SK-N-SH (cell line): ENCODE measurements around the gene KISS1R. TPM values are rescaled to one million over a fixed set of nuclear protein-coding genes. Genes with fewer than 3 reads are reported as not detected.

ENCODE experiments used
- CTCF ChIA-PET: fragments of 300-600, 350-600 bp; formaldehyde crosslinking; extraction: SDS; loops from one replicate; lab custom pipeline; 2021; lab: Yijun Ruan, JAX
- POLR2A ChIA-PET: fragments of 350-600 bp; sonication (Branson Sonifier 250); formaldehyde crosslinking; extraction: SDS; loops from one replicate; lab custom pipeline; 2020; ENCODE audit warnings: antibody characterized with exemption, inconsistent platforms; lab: Yijun Ruan, JAX
- DNase-seq: peaks from one replicate; pipeline ENCODE4 v3.0.0; 2012
- H2AFZ ChIP-seq: fragments of 200-600 bp; sonication (generic); 2 replicates; pipeline ENCODE4 v1.8.1; 2016; ENCODE audit warnings: antibody characterized with exemption, mild to moderate bottlenecking, low read depth
- H3F3A ChIP-seq: fragments of 200-600 bp; sonication (generic); replicated peaks from 2 replicates; pipeline ENCODE3; 2016; ENCODE audit warnings: antibody characterized with exemption, mild to moderate bottlenecking; ENCODE audit not compliant: insufficient read depth
- H3K27ac ChIP-seq, 2 experiments: fragments of 200-500 bp in 1 of 2; fragments of 200-600 bp in 1 of 2; sonication (Bioruptor generic) in 1 of 2; sonication (generic), shearing (Covaris generic) in 1 of 2; 2 replicates each; pipeline versions ENCODE4 v1.5.1 to v1.6.1; 2014 to 2016; ENCODE audit warnings: low read depth in 2 of 2, inconsistent platforms in 1 of 2, low read length in 1 of 2, mild to moderate bottlenecking in 1 of 2, mixed read lengths in 1 of 2
- H3K27me3 ChIP-seq: fragments of 200-600 bp; sonication (generic), shearing (Covaris generic); 2 replicates; pipeline ENCODE4 v1.6.1; 2016; ENCODE audit warnings: mixed run types; ENCODE audit not compliant: insufficient read depth
- H3K36me3 ChIP-seq, 2 experiments: fragments of 200-500 bp in 1 of 2; fragments of 200-600 bp in 1 of 2; sonication (Bioruptor generic) in 1 of 2; sonication (generic) in 1 of 2; replicated peaks in 1 of 2; 2 replicates each; pipeline versions ENCODE3 to v1.5.1; 2014 to 2016; ENCODE audit warnings: low read length in 1 of 2, mild to moderate bottlenecking in 1 of 2; ENCODE audit not compliant: insufficient read depth in 2 of 2, control insufficient read depth in 1 of 2
- H3K4me1 ChIP-seq, 2 experiments: fragments of 200-500 bp in 1 of 2; fragments of 200-600 bp in 1 of 2; sonication (Bioruptor generic) in 1 of 2; sonication (generic), shearing (Covaris generic) in 1 of 2; 2 replicates each; pipeline versions ENCODE4 v1.5.1 to v1.6.1; 2014 to 2016; ENCODE audit warnings: low read depth in 1 of 2, low read length in 1 of 2, mixed run types in 1 of 2; ENCODE audit not compliant: insufficient read depth in 2 of 2, control insufficient read depth in 1 of 2
- H3K4me2 ChIP-seq: fragments of 200-600 bp; sonication (generic), shearing (Covaris generic); 2 replicates; pipeline ENCODE4 v1.6.1; 2017; ENCODE audit warnings: mixed run types
- H3K4me3 ChIP-seq, 2 experiments: fragments of 200-500 bp in 1 of 2; fragments of 200-600 bp in 1 of 2; sonication (Bioruptor generic) in 1 of 2; sonication (generic), shearing (Covaris generic) in 1 of 2; 2 replicates each; pipeline versions ENCODE4 v1.5.1 to v1.8.1; 2014 to 2016; ENCODE audit warnings: low read depth in 2 of 2, inconsistent platforms in 1 of 2, low read length in 1 of 2, mild to moderate bottlenecking in 1 of 2, mixed read lengths in 1 of 2, moderate library complexity in 1 of 2
- H3K79me2 ChIP-seq: fragments of 200-600 bp; sonication (generic); 2 replicates; pipeline ENCODE4 v1.8.1; 2017; ENCODE audit warnings: mild to moderate bottlenecking; ENCODE audit not compliant: insufficient read depth
- H3K9ac ChIP-seq: fragments of 200-600 bp; sonication (generic); 2 replicates; pipeline ENCODE4 v1.6.1; 2017; ENCODE audit warnings: mixed run types
- H3K9me2 ChIP-seq: fragments of 200-600 bp; sonication (generic); 2 replicates; pipeline ENCODE4 v1.6.1; 2017; ENCODE audit warnings: mixed run types
- H3K9me3 ChIP-seq: fragments of 200-600 bp; sonication (generic); 2 replicates; pipeline ENCODE4 v1.6.1; 2017; ENCODE audit warnings: mixed run types, mild to moderate bottlenecking, moderate library complexity
- H4K20me1 ChIP-seq: fragments of 200-600 bp; sonication (generic); 2 replicates; pipeline ENCODE4 v1.6.1; 2017; ENCODE audit warnings: mild to moderate bottlenecking, mixed run types; ENCODE audit not compliant: insufficient read depth
- CHD2 ChIP-seq: fragments of 150-350 bp; IDR thresholded peaks from 2 replicates; pipeline ENCODE4 v1.6.1; 2018; ENCODE audit warnings: low read length; ENCODE audit not compliant: partially characterized antibody
- CTCF ChIP-seq: fragments of 200-600 bp; sonication (generic); IDR thresholded peaks from 2 replicates; pipeline ENCODE4 v1.6.1; 2017; ENCODE audit warnings: antibody characterized with exemption, mild to moderate bottlenecking, moderate library complexity
- EP300 ChIP-seq, 2 experiments: IDR thresholded peaks; 2 replicates each; pipeline versions ENCODE4 v1.4.0 to v1.6.1; 2012; ENCODE audit warnings: borderline replicate concordance in 1 of 2, low read depth in 1 of 2, low read length in 1 of 2
- EZH2phosphoT487 ChIP-seq: fragments of 200-600 bp; sonication (generic); IDR thresholded peaks from 2 replicates; pipeline ENCODE4 v1.6.1; 2017; ENCODE audit warnings: low read depth, mixed run types, mild to moderate bottlenecking, antibody characterized with exemption, moderate library complexity, borderline replicate concordance
- FOSL2 ChIP-seq: IDR thresholded peaks from 2 replicates; pipeline ENCODE4 v1.4.0; 2012; ENCODE audit warnings: low read depth, mild to moderate bottlenecking, moderate library complexity, borderline replicate concordance
- MAX ChIP-seq: IDR thresholded peaks from 2 replicates; pipeline ENCODE4 v1.4.0; 2012; ENCODE audit warnings: low read depth
- MEF2A ChIP-seq: IDR thresholded peaks from 2 replicates; pipeline ENCODE4 v1.4.0; 2012; ENCODE audit warnings: low read depth, borderline replicate concordance
- MXI1 ChIP-seq: IDR thresholded peaks from 2 replicates; pipeline ENCODE4 v1.6.1; 2012; ENCODE audit warnings: mild to moderate bottlenecking, low read depth, low read length, improper control_type of control experiment
- NRF1 ChIP-seq: IDR thresholded peaks from 2 replicates; pipeline ENCODE4 v1.6.1; 2012; ENCODE audit warnings: low read depth, mild to moderate bottlenecking, low read length
- PBX3 ChIP-seq: IDR thresholded peaks from 2 replicates; pipeline ENCODE4; 2012
- RAD21 ChIP-seq: IDR thresholded peaks from 2 replicates; pipeline ENCODE4 v1.6.1; 2012; ENCODE audit warnings: mild to moderate bottlenecking, low read length
- REST ChIP-seq: IDR thresholded peaks from 2 replicates; pipeline ENCODE4 v1.6.1; 2012; ENCODE audit warnings: mild to moderate bottlenecking, low read depth, low read length, moderate library complexity
- RFX5 ChIP-seq: IDR thresholded peaks from 2 replicates; pipeline ENCODE4 v1.6.1; 2012; ENCODE audit warnings: mild to moderate bottlenecking, improper control_type of control experiment, low read length
- RXRA ChIP-seq: IDR thresholded peaks from 2 replicates; pipeline ENCODE4 v1.4.0; 2012; ENCODE audit warnings: low read depth, mild to moderate bottlenecking, borderline replicate concordance
- SIN3A ChIP-seq: IDR thresholded peaks from 2 replicates; pipeline ENCODE4 v1.6.1; 2012; ENCODE audit warnings: low read depth, mild to moderate bottlenecking, low read length, moderate library complexity, borderline replicate concordance
- TEAD4 ChIP-seq: IDR thresholded peaks from 2 replicates; pipeline ENCODE4 v1.4.0; 2012; ENCODE audit warnings: mild to moderate bottlenecking, borderline replicate concordance; ENCODE audit not compliant: insufficient read depth
- USF1 ChIP-seq: IDR thresholded peaks from 2 replicates; pipeline ENCODE4 v1.4.0; 2012; ENCODE audit warnings: low read depth, borderline replicate concordance
- WGBS: methylation state at CpG from one replicate; pipeline ENCODE4 v1.1.6; 2017; ENCODE audit warnings: low lambda C conversion rate; 5-methylcytosine and 5-hydroxymethylcytosine counted together
- polyA plus RNA-seq, 3 experiments: library from polyadenylated mRNA; depleted of rRNA; stranded (reverse); fragments of >200 nt; gene quantifications; 2 replicates each; pipeline ENCODE4 v1.2.3, GENCODE V29; 2012

The KISS1R gene
- polyA plus RNA-seq, 1 of the 3 experiments (the other 2 are of a cell fraction) = not detected

GRCh38 chr19:885536-886224 lies 31.5 kb upstream of the KISS1R start:
- CTCF ChIA-PET = interaction anchor here (0.6 kb wide), 1 partner anchor 97 kb away, joined by 3 read pairs; no protein-coding TSS in a partner anchor
- Histone ChIP-seq H3K27ac (peak overlapping the region in 1 of 2 experiments; percentile 72; a peak in 2 of 4 replicates), H3K79me2 (peaks cover under 1% of the 10 kb centered on the region; the same call in 1 of the 2 replicates), H3K4me1 (peaks cover 0 to 15% of the 10 kb centered on the region in 2 experiments; a peak in 1 of 4 replicates), H2AFZ (no peak overlapping the region)
- TF ChIP-seq MAX = no peak
- TF ChIP-seq EP300 (IDR thresholded peaks at IDR 0.05; ENCODE audit: borderline replicate concordance in 1 of 2, low read depth in 1 of 2, low read length in 1 of 2) = no peak
- TF ChIP-seq TEAD4 = no peak
- TF ChIP-seq RAD21 = no peak
- no peak for TF ChIP-seq RFX5
- TF ChIP-seq CTCF = no peak
- TF ChIP-seq FOSL2 = no peak
- TF ChIP-seq CHD2 = no peak
- no peak for TF ChIP-seq MEF2A
- TF ChIP-seq REST = no peak
- TF ChIP-seq EZH2phosphoT487 = no peak
- TF ChIP-seq NRF1 = no peak
- no peak for TF ChIP-seq SIN3A
- no peak for TF ChIP-seq MXI1
- no peak for TF ChIP-seq RXRA
- TF ChIP-seq USF1 = no peak
- TF ChIP-seq PBX3 = no peak
- TF ChIP-seq, all 33 proteins: peak for 0
- POLR2A ChIA-PET = no interaction called here
- Histone ChIP-seq H3K9ac (no peak overlapping the region), H3K9me2 (no peaks in the 10 kb centered on the region), H3K27me3 (no peaks in the 10 kb centered on the region), H3K9me3 (no peaks in the 10 kb centered on the region), H3K4me3 (no peak overlapping the region), H3F3A (peaks cover 6% of the 10 kb centered on the region), H4K20me1 (no peaks in the 10 kb centered on the region), H3K4me2 (no peak overlapping the region), H3K36me3 (peaks cover 11 to 67% of the 10 kb centered on the region in 2 experiments)
- no peak for DNase-seq
- WGBS = 97% methylated on average over 47 of the region's 64 CpGs
